OCI-LY7 (cell line): ENCODE data around the gene CHI3L2.

ENCODE experiments used
- CTCF ChIP-seq: fragments of 200-600 bp; sonication (generic); conservative IDR thresholded peaks from 2 replicates; pipeline ENCODE4 v1.5.1; 2014; ENCODE audit warnings: mild to moderate bottlenecking, antibody characterized with exemption, low read length, moderate library complexity, mixed read lengths
- EZH2phosphoT487 ChIP-seq: fragments of 200-600 bp; sonication (generic); IDR thresholded peaks from 2 replicates; pipeline ENCODE4 v1.6.1; 2018; ENCODE audit warnings: low read depth, borderline replicate concordance, mild to moderate bottlenecking, mixed run types, antibody characterized with exemption, low read length, moderate library complexity, mixed read lengths

- TF ChIP-seq CTCF = no peak
- TF ChIP-seq EZH2phosphoT487 = no peak
Observed at GRCh38 chr1:111234866-111235265, 7.4 kb downstream of the CHI3L2 start.
